Measurements from ENCODE around the gene IZUMO4. TPM values are rescaled to one million over a fixed set of nuclear protein-coding genes. Genes with fewer than 3 reads are reported as not detected.

The IZUMO4 gene
- total RNA-seq, 1 donor from 2014 or later = 2.8 TPM

- Histone ChIP-seq H3K27ac (replicated peaks) (peak overlapping the region; percentile 79), H3K27me3 (ENCODE audit: low read depth) (no peaks in the 10 kb centered on the region), H3K4me3 (no peak overlapping the region), H3K36me3 (peaks cover 65% of the 10 kb centered on the region), H3K4me1 (peaks cover 48% of the 10 kb centered on the region), H3K9me3 (replicated peaks) (no peaks in the 10 kb centered on the region)
- no peak for DNase-seq
- intact Hi-C loops (cut with micrococcal nuclease) = no loop called here
- TF ChIP-seq, protein P1, sequence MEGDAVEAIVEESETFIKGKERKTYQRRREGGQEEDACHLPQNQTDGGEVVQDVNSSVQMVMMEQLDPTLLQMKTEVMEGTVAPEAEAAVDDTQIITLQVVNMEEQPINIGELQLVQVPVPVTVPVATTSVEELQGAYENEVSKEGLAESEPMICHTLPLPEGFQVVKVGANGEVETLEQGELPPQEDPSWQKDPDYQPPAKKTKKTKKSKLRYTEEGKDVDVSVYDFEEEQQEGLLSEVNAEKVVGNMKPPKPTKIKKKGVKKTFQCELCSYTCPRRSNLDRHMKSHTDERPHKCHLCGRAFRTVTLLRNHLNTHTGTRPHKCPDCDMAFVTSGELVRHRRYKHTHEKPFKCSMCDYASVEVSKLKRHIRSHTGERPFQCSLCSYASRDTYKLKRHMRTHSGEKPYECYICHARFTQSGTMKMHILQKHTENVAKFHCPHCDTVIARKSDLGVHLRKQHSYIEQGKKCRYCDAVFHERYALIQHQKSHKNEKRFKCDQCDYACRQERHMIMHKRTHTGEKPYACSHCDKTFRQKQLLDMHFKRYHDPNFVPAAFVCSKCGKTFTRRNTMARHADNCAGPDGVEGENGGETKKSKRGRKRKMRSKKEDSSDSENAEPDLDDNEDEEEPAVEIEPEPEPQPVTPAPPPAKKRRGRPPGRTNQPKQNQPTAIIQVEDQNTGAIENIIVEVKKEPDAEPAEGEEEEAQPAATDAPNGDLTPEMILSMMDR (IDR thresholded peaks at IDR 0.05; ENCODE audit: borderline replicate concordance) = no peak
These were observed 35.5 kb downstream of the IZUMO4 start for GRCh38 chr19:2132191-2132590.

DNA sequence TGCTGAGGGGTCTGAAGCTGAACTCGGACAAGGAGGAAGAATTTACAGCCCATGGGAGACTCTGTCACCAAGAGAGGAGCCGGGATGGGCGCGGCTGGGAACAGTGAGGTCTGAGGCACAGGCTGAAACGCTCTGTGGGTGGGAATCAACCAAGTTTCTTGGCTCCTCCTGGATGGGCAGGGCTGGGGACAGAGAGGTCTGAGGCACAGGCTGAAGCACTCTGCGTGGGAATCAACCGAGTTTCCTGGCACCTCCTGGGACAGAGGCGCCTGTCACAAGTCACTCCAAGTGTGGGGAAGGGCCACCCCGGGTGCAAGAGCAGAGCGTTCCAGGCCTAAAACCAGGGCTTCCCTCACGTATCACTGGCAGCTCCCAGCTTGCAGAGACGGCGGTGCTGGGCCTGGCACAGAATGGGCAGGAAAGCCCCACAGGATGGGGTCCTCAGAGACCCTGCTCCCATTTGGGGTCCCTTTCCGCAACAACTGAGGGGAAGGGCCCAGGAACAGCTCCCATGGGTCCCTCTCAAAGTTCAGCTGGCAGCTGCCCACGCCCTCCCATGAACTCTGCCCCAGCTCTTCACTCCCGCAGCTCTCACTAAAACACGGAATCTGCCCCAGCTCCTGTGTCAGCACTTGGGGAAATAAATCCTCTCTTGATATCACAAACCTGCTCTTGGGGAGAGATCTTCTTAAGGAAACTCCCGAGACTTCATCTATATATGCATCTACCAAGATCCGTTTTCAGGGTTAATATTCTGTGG lies 36.2 kb downstream of the IZUMO4 start:
- DNase-seq = peak; percentile 52
- Histone ChIP-seq H3K27ac (replicated peaks) (peak overlapping the region; percentile 79), H3K9me3 (replicated peaks) (no peaks in the 10 kb centered on the region), H3K27me3 (ENCODE audit: low read depth) (no peaks in the 10 kb centered on the region), H3K4me1 (peaks cover 49% of the 10 kb centered on the region), H3K4me3 (no peak overlapping the region), H3K36me3 (peaks cover 70% of the 10 kb centered on the region)
- intact Hi-C loops (cut with micrococcal nuclease) = no loop called here
- TF ChIP-seq, protein P1 (IDR thresholded peaks at IDR 0.05; ENCODE audit: borderline replicate concordance) = no peak

DNA sequence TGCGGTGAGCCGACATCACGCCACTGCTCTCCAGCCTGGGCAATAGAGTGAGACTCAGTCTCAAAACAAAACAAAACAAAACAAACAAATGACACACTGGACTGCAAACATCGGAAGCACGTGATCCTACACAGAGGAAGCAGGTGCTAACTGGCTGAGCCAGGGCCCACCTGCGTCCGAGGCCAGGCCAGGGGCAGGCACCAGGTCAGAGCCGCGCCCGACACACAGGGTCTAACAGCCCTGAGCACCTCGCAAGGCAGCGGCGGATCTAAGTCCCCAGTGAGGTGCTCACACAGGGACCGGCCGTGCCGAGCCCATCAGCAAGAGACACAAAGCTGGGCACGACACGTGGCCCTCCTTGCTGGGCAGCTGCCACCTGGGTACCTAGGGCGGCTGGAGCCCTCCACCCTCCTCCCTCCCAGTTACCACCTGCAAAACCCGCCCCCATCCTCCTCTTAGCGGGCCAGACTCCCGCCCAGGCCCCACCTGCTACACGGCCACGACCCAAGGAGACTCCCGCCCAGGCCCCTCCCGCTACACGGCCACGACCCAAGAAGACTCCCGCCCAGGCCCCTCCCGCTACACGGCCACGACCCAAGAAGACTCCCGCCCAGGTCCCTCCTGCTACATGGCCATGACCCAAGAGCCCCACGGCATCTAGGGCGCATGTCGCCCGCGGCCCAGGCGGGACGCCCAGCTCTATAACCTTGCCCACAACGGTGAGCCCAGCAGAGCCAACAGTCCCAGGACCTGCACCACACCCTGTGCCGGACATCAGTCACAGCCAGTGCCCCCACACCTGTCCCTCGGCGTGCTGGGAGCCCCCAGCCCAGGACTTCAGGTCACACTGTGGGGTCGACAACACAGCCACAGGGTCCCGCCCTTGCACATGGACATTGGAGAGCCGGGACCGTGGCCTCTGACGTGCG lies 39.0 kb downstream of the IZUMO4 start:
- H3K36me3 ChIP-seq = peaks cover 70% of the 10 kb centered on the region
- no peak for DNase-seq
- H3K27ac ChIP-seq (replicated peaks) = no peak overlapping the region

GRCh38 chr19:2136796-2137195 lies 40.1 kb downstream of the IZUMO4 start:
- H3K36me3 ChIP-seq = peaks cover 64% of the 10 kb centered on the region

More for the DNA sequence above, 39.0 kb downstream of the IZUMO4 start:
- Histone ChIP-seq H3K9me3 (replicated peaks) (no peaks in the 10 kb centered on the region), H3K27me3 (ENCODE audit: low read depth) (no peaks in the 10 kb centered on the region), H3K4me1 (peaks cover 48% of the 10 kb centered on the region), H3K4me3 (no peak overlapping the region)
- intact Hi-C loops (cut with micrococcal nuclease) = no loop called here
- TF ChIP-seq, protein P1 (IDR thresholded peaks at IDR 0.05; ENCODE audit: borderline replicate concordance) = no peak

More at GRCh38 chr19:2136796-2137195, 40.1 kb downstream of the IZUMO4 start:
- no peak overlapping the region for H3K4me3 ChIP-seq
- H3K4me1 ChIP-seq = peaks cover 44% of the 10 kb centered on the region
- DNase-seq = no peak
- intact Hi-C loops (cut with micrococcal nuclease) = no loop called here
- no peaks in the 10 kb centered on the region for H3K27me3 ChIP-seq (ENCODE audit: low read depth)
- H3K27ac ChIP-seq (replicated peaks) = no peak overlapping the region
- TF ChIP-seq, protein P1 (IDR thresholded peaks at IDR 0.05; ENCODE audit: borderline replicate concordance) = no peak
- no peaks in the 10 kb centered on the region for H3K9me3 ChIP-seq (replicated peaks)

All from left ventricle myocardium inferior (tissue), 1 donor.